GM18511 (cell line): ENCODE measurements around the gene PRSS53.
A peak's percentile ranks its signal among the peaks of the same experiment; 100 is the strongest.
"Not testable (repeated sequence)": the region's sequence is repeated elsewhere in the genome, so short reads cannot be mapped to it uniquely, and the experiment has no call there.

Experiments used
- ATAC-seq: cut with Tn5 transposase; IDR thresholded peaks from one replicate; pipeline ENCODE4 v1.9.1; 2021; ENCODE audit warnings: mild to moderate bottlenecking, moderate library complexity; ENCODE audit not compliant: unreplicated experiment

The PRSS53 gene

GRCh38 chr16:31118223-31119155 is 29.7 kb upstream of the PRSS53 start:
- no peak for ATAC-seq

GRCh38 chr16:31117384-31118222 is 28.9 kb upstream of the PRSS53 start, which contains the start of gene KAT8:
TSS of gene KAT8 (plus strand) at chr16:31117664. CDS start at chr16:31117682, 18 bp downstream.
- peak; percentile 92 for ATAC-seq

GRCh38 chr16:31114468-31114867 is 25.7 kb upstream of the PRSS53 start:
- no peak for ATAC-seq

- no peak for ATAC-seq
These were observed 24.7 kb upstream of the PRSS53 start for GRCh38 chr16:31113121-31114120.

- no peak for ATAC-seq
These were observed 24.0 kb upstream of the PRSS53 start for GRCh38 chr16:31112711-31113110.

- ATAC-seq, result no peak
These were observed 23.2 kb upstream of the PRSS53 start for GRCh38 chr16:31111881-31112466.

- ATAC-seq, result no peak
These were observed 21.6 kb upstream of the PRSS53 start for GRCh38 chr16:31110106-31111034.

GRCh38 chr16:31109622-31110021 is 20.9 kb upstream of the PRSS53 start:
- no peak for ATAC-seq

- ATAC-seq, result no peak
These were observed 20.2 kb upstream of the PRSS53 start for GRCh38 chr16:31108794-31109558.

- peak; percentile 87 for ATAC-seq
These were observed 19.5 kb upstream of the PRSS53 start, which contains the start of gene BCKDK for GRCh38 chr16:31108035-31108793. TSS of gene BCKDK (plus strand) at chr16:31108386. CDS start at chr16:31109224, 838 bp downstream.

- peak; percentile 73 for ATAC-seq
These were observed 18.7 kb upstream of the PRSS53 start for GRCh38 chr16:31107465-31107867.

GRCh38 chr16:31106509-31107464 is 18.0 kb upstream of the PRSS53 start:
- ATAC-seq, result no peak

- no peak for ATAC-seq
These were observed 17.0 kb upstream of the PRSS53 start for GRCh38 chr16:31105677-31106213.

- ATAC-seq, result not testable (repeated sequence)
These were observed 12.3 kb upstream of the PRSS53 start for GRCh38 chr16:31100876-31101641.
